ENCODE measurements around the gene SF3A1. TPM values are rescaled to one million over a fixed set of nuclear protein-coding genes. Genes with fewer than 3 reads are reported as not detected.

Gene SF3A1
- total RNA-seq, 2 donors from 2014 or later, result 151 to 194 TPM

- no peaks in the 10 kb centered on the region for H3K36me3 ChIP-seq
- TF ChIP-seq CTCF (IDR thresholded peaks at IDR 0.05), result no peak
- H3K4me1 ChIP-seq, result peaks cover 5% of the 10 kb centered on the region
- intact Hi-C loops (cut with DNase I), result no loop called here
- no peak for DNase-seq
- no peaks in the 10 kb centered on the region for H3K9me3 ChIP-seq
- no peak overlapping the region for H3K9ac ChIP-seq (ENCODE audit: low read depth in 2 of 2, low read length in 2 of 2)
- no peak overlapping the region for H3K4me3 ChIP-seq
- no peak overlapping the region for H3K27ac ChIP-seq
- no peaks in the 10 kb centered on the region for H3K27me3 ChIP-seq
These were observed 25.6 kb upstream of the SF3A1 start for GRCh38 chr22:30382340-30382739.

GRCh38 chr22:30381264-30381663 is 24.6 kb upstream of the SF3A1 start:
- DNase-seq, result no peak
- Histone ChIP-seq H3K36me3 (no peaks in the 10 kb centered on the region), H3K9ac (ENCODE audit: low read depth in 2 of 2, low read length in 2 of 2) (no peak overlapping the region), H3K4me1 (peaks cover 1% of the 10 kb centered on the region), H3K27ac (no peak overlapping the region), H3K4me3 (no peak overlapping the region), H3K27me3 (no peaks in the 10 kb centered on the region), H3K9me3 (no peaks in the 10 kb centered on the region)
- no peak for TF ChIP-seq CTCF (IDR thresholded peaks at IDR 0.05)
- intact Hi-C loops (cut with DNase I), result no loop called here

GRCh38 chr22:30380011-30380410 is 23.3 kb upstream of the SF3A1 start:
- Histone ChIP-seq H3K9ac (ENCODE audit: low read depth in 2 of 2, low read length in 2 of 2) (no peak overlapping the region), H3K9me3 (no peaks in the 10 kb centered on the region), H3K27me3 (no peaks in the 10 kb centered on the region), H3K36me3 (no peaks in the 10 kb centered on the region), H3K27ac (no peak overlapping the region), H3K4me3 (no peak overlapping the region), H3K4me1 (no peaks in the 10 kb centered on the region)
- intact Hi-C loops (cut with DNase I), result no loop called here
- no peak for TF ChIP-seq CTCF (IDR thresholded peaks at IDR 0.05)
- DNase-seq, result no peak

GRCh38 chr22:30375312-30375849 is 18.7 kb upstream of the SF3A1 start:
- no peak for TF ChIP-seq CTCF (IDR thresholded peaks at IDR 0.05)
- no peaks in the 10 kb centered on the region for H3K36me3 ChIP-seq

GRCh38 chr22:30373331-30374325 is 16.9 kb upstream of the SF3A1 start:
- Histone ChIP-seq H3K27me3 (no peaks in the 10 kb centered on the region), H3K4me3 (no peak overlapping the region), H3K9me3 (no peaks in the 10 kb centered on the region), H3K9ac (ENCODE audit: low read depth in 2 of 2, low read length in 2 of 2) (no peak overlapping the region), H3K27ac (no peak overlapping the region), H3K36me3 (no peaks in the 10 kb centered on the region), H3K4me1 (no peaks in the 10 kb centered on the region)
- TF ChIP-seq CTCF (IDR thresholded peaks at IDR 0.05), result no peak
- DNase-seq, result no peak
- intact Hi-C loops (cut with DNase I), result no loop called here

More at GRCh38 chr22:30375312-30375849, 18.7 kb upstream of the SF3A1 start:
- no peaks in the 10 kb centered on the region for H3K4me1 ChIP-seq
- intact Hi-C loops (cut with DNase I), result no loop called here
- H3K4me3 ChIP-seq, result no peak overlapping the region
- H3K27me3 ChIP-seq, result no peaks in the 10 kb centered on the region
- no peak overlapping the region for H3K9ac ChIP-seq (ENCODE audit: low read depth in 2 of 2, low read length in 2 of 2)
- no peaks in the 10 kb centered on the region for H3K9me3 ChIP-seq
- DNase-seq, result no peak
- no peak overlapping the region for H3K27ac ChIP-seq
